ENCODE measurements around the gene UBD. TPM values are rescaled to one million over a fixed set of nuclear protein-coding genes. Genes with fewer than 3 reads are reported as not detected.

The UBD gene
- total RNA-seq, result not detected

DNA sequence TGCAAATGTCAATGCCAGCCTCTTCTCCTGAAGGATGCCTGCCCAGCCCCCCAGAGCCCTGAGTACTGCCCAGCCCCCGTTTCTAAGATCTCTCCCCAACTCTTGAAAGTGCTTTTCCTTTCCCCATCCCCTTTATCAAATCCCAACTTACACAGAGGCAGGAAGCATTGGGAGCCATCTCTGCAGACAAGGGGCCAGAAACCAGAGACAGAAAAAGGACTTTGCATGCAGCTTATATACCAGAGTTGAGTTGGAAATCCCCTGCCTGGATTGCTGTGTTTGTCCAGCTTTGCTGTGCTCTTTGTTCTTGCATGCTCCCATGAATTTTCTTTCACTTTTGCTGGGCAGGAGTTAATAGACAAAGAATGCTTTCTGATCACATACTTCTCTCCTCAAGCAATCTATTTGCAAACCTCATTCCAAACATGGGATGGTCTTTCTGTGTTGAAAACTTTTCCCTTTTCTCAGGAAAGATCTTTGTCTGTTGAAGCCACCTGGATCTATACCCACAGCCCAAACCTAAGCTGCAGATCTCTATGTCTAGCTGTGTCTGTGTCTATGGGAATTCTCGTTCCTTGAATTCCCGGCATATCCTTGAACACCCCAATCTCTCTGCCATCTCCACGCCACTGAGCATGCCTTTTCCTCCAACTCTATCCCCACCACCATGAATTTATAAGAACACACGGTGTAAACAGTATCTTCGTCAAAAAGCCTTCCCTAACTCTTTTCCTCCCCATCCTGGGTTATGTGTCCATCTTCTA, at the start of gene UBD:
Gene UBD, minus strand, starts transcription at position 209 of the 764 bp plus-strand sequence. Its CDS starts 31 bp downstream, at position 178.
- DNase-seq (ENCODE audit: low spot score in 2 of 2) (no peak), FAIRE-seq (no peak)

DNA sequence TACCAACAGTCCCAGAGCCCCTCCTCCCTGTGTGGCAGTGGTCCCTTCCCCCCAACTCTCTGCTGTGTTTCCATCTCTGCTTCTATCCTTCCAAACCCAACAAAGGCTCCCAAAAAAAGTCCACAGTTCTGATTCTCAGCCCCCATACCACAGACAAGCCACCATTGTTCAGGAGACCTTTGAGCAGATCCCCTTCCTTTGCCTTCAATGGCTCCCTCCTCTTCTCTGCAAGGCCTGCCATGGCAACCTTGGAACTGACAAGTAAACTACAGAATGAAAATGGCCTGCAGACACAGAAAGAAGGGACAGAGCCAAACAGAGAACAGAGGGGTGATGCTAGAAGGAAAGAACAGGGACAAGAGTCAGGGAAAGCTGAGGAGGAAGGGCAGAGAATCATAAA, 48.6 kb upstream of the UBD start:
- no peak for DNase-seq (ENCODE audit: low spot score in 2 of 2)
- FAIRE-seq, result no peak

DNA sequence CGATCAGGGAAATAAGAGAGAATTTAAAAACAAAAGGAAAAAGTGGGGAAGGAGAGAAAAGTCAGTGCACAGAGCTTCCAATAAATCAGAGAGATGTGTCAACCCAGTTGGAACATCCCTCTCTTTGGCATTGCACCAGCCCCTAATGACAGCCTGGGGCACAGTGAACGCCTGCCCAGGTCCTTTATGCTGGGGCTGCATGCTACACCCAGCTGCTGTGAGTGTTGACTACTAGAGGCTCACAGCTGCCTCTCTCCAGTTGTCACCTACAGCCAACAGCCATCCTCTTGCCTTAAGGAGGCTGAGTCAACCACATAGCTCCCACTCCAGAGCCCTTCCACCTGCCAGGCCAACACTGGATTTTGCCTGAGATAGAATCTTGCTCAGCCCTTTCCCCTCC, 44.4 kb upstream of the UBD start:
- DNase-seq (ENCODE audit: low spot score in 2 of 2), result no peak
- FAIRE-seq, result no peak

DNA sequence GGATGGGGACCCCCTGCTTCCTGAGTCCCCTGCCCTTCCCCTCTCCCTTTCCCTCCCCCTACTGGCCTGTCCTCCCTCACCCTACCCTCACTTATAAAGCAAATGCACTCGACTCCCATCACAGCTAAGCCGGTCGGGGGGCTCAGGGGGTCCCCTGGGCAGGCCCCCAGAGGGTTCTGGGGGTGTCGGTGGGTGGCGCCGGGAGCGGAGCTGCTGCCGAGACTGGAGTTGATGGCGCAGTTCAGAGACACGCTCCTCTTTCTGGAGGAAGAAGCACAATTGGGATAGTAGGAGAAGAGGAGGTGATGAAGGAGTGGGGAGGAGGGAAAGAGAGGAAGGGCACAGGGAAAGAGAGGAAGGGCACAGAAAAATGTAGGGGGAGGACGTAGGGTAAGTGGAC, 43.9 kb upstream of the UBD start:
- no peak for DNase-seq (ENCODE audit: low spot score in 2 of 2)
- no peak for FAIRE-seq

DNA sequence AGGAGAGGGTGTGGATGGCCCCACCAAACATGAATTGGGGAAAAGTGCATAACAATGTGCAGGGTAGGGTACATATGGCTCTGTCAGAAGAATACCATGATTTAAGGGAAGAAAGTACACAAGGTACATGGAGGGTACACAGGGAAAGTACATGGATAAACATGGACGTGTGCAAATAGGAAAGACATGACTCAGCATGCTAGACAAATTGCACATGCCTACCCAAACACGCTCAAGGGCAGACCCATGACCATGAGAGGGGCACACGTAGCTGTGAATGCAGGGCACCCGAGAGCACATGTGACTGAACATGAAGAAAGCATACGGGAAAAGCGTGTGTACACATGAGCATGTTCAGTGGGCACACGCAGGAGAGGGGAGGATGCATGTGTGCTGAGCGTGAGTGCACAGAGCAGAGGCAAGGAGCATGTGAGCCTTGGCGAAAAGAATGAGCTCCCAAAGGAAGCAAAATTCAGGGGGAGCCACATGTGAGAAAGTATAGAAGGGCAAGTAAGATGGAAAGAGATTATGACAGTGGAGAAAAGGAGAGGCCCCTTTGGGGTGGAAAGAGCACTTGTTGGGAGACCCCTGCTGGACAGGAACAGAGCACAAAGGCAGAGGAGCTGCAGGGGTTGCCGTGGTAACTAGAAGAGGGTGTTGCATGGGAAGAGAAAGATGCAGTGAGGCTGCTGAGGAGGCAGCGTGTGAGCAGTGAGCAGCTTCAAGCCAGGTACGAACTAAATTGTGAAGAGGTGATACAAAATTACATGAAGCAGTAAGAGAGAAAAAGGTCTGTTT, 43.2 kb upstream of the UBD start:
- DNase-seq (ENCODE audit: low spot score in 2 of 2) (no peak), FAIRE-seq (no peak)

DNA sequence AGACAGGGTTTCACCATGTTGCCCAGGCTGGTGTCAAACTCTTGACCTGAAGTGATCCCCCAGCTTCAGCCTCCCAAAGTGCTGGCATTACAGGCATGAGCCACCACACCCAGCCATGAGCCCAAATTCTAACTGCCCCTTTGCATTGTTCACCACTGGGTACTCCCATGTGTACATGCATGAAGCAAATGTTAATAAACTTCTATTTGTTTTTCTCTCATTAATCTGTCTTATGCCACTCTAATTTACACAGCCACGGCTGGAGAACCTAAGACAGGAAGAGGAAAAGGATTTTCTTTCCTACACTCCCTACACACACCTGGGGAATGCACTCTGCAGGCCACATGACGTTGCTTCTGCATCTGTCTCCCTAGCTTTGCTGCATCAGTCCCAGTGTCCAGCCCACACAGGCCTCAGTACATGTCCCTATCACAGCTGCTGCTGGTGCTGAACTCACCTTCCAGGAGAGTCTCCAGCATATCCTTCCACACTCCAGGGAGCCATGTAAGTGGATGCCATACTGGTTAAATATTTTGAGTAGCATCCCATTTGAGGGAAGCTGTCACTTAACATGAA, 38.7 kb upstream of the UBD start:
- DNase-seq (ENCODE audit: low spot score in 2 of 2), result no peak
- FAIRE-seq, result no peak

DNA sequence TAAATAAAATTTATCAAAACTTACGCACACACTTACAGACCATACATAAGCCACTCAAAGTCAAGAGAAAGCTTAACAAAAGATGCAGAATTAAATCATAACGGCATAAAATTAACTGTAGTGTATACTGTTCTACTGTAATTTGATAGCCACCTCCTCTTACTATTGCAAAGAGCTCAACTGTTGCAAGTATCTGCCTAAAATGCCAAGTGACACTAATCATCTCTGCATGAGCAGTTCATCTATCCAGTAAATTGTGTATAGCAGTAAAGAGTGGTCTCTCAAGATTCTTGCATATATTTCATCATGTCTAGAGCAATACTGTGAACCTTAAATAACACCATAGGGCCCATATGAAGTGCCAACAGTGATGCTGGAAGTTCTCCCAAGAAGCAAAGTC, 37.7 kb upstream of the UBD start:
- FAIRE-seq (no peak), DNase-seq (ENCODE audit: low spot score in 2 of 2) (no peak)

DNA sequence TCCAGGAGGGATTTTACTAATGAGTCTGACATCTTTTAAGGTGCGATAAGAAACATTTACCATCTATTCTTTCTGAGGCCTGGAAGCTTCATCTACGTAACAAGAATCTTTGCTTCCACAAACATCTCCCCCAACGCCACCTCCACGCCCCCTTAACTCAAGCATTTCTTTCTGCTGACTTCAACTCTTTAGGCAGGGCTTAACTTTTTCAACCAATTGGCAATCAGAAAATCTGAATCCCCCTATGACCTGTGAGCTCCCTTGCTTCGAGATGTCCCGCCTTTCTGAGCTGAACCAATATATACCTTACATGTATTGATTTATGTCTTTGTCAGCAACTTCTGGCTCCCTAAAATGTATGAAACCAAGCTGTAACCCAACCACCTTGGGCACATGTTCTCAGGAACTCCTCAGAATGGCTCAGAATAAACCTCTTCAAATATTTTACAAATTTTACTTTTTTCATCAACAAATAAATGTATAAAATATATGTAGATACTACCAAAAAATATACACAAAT, 36.9 kb upstream of the UBD start:
- no peak for FAIRE-seq
- DNase-seq (ENCODE audit: low spot score in 2 of 2), result no peak

DNA sequence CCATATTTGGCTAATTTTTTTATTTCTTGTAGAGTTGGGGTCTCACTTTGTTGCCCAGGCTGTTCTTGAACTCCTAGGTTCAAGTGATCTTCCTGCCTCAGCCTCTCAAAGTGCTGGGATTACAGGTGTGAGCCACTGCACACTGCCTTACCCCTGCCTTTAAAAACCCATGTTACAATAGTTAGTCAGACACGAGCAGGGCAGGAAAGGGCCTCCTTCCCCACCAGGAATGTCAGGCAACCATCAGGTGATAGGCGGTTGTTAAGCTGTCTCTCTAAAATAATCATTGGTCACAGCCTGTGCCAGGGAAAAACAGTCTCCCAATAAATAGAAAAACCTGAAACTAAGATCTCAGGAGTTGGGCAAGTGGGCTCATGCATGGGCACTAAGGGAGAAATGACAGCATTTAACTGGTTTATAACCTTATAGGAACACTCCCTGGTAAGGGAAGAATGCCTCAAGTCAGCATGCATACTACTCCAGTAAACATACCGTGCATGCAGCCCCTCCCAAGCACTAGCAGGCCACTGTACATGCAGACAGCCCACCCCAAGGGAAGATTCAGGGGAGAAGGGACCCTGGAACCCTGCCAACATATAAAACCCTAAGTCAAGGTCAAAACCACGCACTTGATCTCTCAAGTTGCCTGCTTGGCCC, 33.8 kb upstream of the UBD start:
- FAIRE-seq, result no peak
- no peak for DNase-seq (ENCODE audit: low spot score in 2 of 2)

DNA sequence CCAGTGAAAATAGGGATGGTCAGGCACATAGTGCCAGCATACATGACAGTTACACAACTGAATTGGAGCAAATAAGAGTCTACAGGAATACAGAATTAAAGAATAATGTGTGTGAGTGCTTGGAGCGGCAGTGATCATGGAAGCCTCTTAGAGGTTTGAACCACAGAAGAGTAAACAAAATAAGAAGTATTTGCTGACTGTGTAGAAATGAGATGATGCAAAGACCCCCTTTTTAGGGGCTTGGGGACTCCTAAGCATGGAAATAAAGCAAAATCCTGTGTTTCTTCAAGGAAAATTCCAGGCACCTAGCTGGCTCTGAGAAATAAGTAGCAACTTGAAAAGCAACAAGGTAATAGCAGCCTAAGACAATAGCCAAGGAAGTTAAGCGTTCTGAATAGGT, 32.1 kb upstream of the UBD start:
- FAIRE-seq, result no peak
- DNase-seq (ENCODE audit: low spot score in 2 of 2), result no peak

DNA sequence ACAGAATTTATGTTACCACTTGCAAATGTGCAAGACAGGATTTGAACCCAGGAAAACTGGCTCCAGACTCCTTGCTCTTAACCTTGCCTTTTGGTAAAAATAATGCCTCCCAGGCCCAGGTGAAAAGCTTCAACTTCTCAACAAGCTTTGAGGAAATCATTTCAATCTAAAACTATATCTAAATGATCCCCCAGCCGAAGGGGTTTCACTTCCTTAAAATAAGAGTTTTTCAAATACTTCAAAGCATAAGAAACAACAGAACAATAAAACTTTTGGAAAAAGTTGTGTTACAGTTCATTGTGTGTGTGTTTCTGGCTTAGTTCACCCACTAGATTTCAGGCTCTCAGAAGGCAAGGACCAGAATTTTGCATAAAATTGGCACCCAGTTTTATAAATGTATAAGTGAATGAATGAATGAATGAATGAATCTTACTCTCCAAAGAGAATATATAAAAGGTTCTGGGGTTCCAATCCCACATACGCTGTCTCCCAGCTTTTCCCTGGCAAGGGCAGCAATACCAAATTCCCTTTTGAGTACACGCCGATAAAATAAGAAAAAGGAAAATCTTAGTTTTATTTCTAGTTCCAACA, 30.8 kb upstream of the UBD start:
- DNase-seq (ENCODE audit: low spot score in 2 of 2) (no peak), FAIRE-seq (no peak)

DNA sequence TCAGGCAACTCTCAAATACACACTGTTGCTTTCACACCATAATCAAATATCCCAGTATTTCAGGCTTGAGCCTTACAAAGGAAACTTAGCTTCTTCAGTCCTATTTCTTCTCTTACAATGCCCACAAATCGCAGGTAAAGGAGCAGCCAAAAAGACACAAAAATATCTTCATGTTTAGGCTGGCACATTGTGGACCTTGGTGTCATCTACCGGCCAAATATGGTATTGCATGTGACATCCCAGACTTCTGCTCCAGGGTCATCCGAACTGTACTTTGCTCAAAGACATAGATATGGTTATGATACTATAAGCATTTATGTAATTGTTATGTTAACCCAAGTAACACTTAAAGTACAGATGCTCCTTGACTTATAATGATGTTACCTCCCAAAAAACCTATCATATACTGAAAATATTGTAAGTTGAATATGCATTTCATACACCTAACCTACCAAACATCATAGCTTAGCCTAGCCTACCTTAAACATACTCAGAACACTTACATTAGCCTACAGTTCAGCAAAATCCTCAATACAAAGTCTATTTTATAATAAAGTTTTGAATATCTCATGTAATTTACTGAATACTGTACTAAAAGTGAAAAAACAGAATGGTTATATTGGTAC, 30.0 kb upstream of the UBD start:
- DNase-seq (ENCODE audit: low spot score in 2 of 2) (peak in 1 of 2 donors; percentile 44), FAIRE-seq (peak; percentile 47)

DNA sequence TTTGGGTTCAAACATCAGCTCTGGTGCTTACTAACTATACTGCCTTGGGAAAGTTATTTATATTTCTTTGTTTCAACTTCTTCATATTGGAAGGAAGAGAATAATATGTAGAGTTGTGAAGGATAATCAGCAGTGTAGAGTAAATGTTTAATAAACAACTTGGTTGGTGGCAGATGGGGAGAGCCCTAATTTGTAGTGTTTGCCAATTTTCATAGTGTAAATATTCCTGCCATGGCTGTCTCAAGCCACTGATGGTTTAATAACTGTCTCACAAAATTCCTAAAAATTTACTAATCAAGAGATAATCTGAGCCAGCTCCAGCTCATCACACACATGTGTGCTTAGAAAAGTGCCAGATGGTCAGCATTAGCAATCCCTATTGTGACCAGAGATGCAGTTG, 25.3 kb upstream of the UBD start, which contains the start of gene OR2H2:
Gene OR2H2, plus strand, starts transcription at position 301 of the 400 bp plus-strand sequence. CDS start 2,824 bp downstream, outside the sequence.
- FAIRE-seq (no peak), DNase-seq (ENCODE audit: low spot score in 2 of 2) (no peak)

DNA sequence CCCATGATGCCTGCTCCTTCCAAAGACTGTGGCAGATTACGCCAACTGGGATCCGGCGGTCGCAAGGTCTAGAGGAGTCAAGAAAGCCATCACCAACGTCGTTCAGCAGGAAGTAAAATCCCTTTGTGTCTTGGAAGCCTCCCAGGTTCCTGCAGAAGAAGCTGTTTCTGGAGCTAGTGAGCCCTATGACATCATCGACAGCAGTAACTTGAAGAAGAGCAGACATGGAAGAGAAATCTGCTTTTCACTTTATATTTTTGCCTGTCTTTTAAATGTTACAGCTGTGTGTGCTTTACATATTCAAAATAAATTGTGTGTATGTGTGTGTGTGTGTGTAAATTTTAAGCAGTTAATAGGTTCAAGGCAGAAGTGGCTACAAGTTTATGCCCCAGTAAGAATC, 18.0 kb upstream of the UBD start:
- no peak for FAIRE-seq

DNA sequence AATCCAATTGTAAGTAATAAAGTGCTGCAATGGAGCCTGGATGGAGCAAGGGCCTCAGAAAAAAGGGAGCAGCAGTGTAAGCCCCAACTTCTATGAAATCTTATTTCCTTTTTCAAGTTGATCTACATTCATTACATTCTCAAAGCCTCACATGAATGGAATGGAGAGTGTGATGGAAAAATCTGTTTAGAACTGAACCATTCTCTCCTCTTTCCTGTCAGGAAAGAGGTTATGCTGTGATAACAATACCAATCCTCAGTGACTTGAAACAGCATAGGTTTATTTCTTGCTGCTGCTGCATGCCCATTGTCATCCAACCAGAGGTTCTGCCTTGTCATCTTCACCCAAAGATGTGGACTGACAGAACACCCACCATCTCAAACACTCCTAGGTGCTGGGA, 16.5 kb upstream of the UBD start:
- DNase-seq (ENCODE audit: low spot score in 2 of 2), result no peak
- no peak for FAIRE-seq

More for the DNA sequence above, 18.0 kb upstream of the UBD start:
- no peak for DNase-seq (ENCODE audit: low spot score in 2 of 2)

DNA sequence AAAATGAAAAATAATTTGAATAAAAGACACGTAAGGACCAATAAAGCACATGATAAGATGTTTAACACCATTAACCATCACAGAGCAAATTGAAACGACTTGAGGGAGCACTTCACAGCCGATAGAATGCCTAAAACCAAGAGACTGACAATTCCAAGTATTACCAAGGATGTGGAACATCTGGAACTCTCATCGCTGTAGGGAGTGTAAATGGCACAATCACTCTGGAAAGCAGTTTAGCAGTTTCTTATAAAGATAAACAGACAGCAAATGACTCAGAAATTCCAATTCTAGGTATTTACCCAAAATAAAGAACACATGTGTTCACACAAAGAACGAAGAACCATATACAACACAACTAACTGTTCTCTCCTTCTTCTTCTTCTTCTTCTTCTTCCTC, 8.5 kb upstream of the UBD start:
- DNase-seq (ENCODE audit: low spot score in 2 of 2), result no peak
- FAIRE-seq, result no peak

DNA sequence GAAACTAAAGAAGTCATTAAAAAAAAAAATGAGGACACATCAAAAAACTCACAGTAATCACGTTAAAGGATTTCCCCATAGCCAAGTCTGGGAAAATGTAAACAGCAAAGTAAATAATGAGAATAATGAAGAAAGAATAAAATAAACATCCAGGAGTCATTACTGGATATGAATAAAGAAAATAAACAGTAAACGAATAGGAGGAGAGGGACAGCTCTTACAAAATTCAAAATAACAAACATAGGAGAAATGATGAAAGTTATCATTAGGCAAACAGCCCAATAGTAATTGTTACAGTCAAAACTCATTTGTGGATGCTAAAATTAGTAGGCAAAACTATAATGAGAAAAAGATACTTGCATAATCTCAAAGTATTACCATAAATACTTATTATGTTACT, 8.0 kb upstream of the UBD start:
- DNase-seq (ENCODE audit: low spot score in 2 of 2) (no peak), FAIRE-seq (no peak)

DNA sequence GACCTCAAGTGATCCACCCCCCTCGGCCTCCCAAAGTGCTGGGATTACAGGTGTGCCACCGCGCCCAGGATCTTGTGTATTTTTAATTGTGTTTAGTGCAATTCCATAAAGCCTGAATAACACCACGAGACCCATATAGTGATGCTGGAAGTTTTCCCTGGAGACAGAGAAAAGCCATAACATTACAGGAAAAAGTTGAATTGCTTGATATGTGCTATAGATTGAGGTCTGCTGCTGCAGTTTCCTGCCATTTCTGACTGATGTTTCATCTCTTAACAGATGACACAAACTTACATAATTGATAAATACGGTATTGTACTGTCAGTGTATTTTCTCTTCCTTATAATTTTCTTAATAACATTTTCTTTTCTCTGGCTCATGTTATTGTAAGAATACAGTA, 7.3 kb upstream of the UBD start:
- DNase-seq (ENCODE audit: low spot score in 2 of 2), result no peak

DNA sequence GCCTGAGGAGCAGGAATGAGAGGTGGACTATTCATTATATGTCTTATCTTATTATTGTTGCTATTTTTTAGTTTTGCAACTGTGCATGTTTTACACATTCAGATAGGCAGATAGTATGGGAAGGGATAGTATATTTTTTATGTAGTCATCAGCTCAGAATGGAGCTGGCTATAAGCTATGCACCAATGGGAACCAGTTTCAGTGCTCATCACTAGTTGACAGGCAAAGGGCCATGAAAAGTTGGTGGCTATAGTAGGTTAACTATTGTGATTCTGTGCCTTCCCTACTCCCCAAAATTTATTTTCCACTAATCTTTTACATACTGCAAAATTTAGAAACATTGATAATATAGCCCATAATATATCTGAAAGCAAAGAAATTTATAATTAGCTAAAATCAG, 5.3 kb upstream of the UBD start:
- DNase-seq (ENCODE audit: low spot score in 2 of 2) (no peak), FAIRE-seq (no peak)

More for the DNA sequence above, 7.3 kb upstream of the UBD start:
- no peak for FAIRE-seq

DNA sequence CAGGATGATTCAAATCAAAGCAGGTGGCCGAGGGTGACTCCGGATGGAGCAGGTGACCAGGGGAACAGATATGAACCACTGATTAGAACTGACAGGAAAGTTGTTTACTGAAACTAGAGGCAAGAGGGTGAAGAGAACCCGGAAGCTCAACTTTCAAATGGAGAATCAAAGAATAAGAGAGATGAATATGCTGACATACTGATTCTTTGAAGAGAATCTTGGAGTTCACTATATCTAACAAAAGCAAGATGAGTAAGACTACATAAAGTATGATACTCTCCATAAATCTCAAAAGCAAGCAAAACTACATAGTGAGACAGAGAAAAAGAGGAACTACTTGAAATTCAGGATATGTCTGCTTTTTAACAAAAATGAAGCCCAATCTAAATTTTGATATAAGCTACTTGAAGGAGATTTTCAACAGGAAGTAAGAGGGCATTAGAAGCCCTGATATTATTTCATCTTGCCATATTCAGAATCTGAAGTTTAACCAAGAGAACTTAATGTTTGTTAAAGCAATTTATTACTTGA, 4.0 kb upstream of the UBD start:
- FAIRE-seq (no peak), DNase-seq (ENCODE audit: low spot score in 2 of 2) (no peak)
